GM23248 (cell line): Measurements from ENCODE around the gene VWA8. TPM values are rescaled to one million over a fixed set of nuclear protein-coding genes. Genes with fewer than 3 reads are reported as not detected.
"Not testable (repeated sequence)": the region's sequence is repeated elsewhere in the genome, so short reads cannot be mapped to it uniquely, and the experiment has no call there.

Experiments
- DNase-seq: peaks from one replicate; pipeline ENCODE4 v3.0.0-alpha.2; 2015
- H2AFZ ChIP-seq: fragments of 200-600 bp; sonication (generic); 2 replicates; pipeline ENCODE4 v1.6.1; 2016; ENCODE audit warnings: antibody characterized with exemption
- H3F3A ChIP-seq: fragments of 200-600 bp; sonication (generic); 2 replicates; pipeline ENCODE4 v1.6.1; 2016; ENCODE audit warnings: mild to moderate bottlenecking, antibody characterized with exemption, mixed run types; ENCODE audit not compliant: insufficient read depth
- H3K27ac ChIP-seq: fragments of 200-600 bp; sonication (generic); 2 replicates; pipeline ENCODE4 v1.5.1; 2016; ENCODE audit warnings: mild to moderate bottlenecking
- H3K27me3 ChIP-seq: fragments of 200-600 bp; sonication (generic); replicated peaks from 2 replicates; pipeline ENCODE4 v1.6.1; 2016; ENCODE audit warnings: mild to moderate bottlenecking; ENCODE audit not compliant: insufficient read depth
- H3K36me3 ChIP-seq: fragments of 200-600 bp; sonication (generic); 2 replicates; pipeline ENCODE4 v1.6.1; 2016; ENCODE audit warnings: low read depth, mild to moderate bottlenecking
- H3K4me1 ChIP-seq: fragments of 200-600 bp; sonication (generic); 2 replicates; pipeline ENCODE4 v1.6.1; 2016; ENCODE audit warnings: mild to moderate bottlenecking; ENCODE audit not compliant: insufficient read depth
- H3K4me2 ChIP-seq: fragments of 200-600 bp; sonication (generic); one replicate; pipeline ENCODE4 v1.6.1; 2016; ENCODE audit warnings: mild to moderate bottlenecking; ENCODE audit not compliant: unreplicated experiment
- H3K4me3 ChIP-seq: fragments of 200-600 bp; sonication (generic); 2 replicates; pipeline ENCODE4 v1.5.1; 2016; ENCODE audit warnings: mild to moderate bottlenecking
- H3K79me2 ChIP-seq: fragments of 200-600 bp; sonication (generic); 2 replicates; pipeline ENCODE4 v1.6.1; 2016; ENCODE audit warnings: mild to moderate bottlenecking; ENCODE audit not compliant: insufficient read depth
- H3K9ac ChIP-seq: fragments of 200-600 bp; sonication (generic); 2 replicates; pipeline ENCODE4 v1.6.1; 2016; ENCODE audit warnings: mild to moderate bottlenecking
- H3K9me2 ChIP-seq: fragments of 200-600 bp; sonication (generic); 2 replicates; pipeline ENCODE4 v1.6.1; 2016; ENCODE audit warnings: mixed run types, mild to moderate bottlenecking, moderate library complexity; ENCODE audit not compliant: insufficient read depth
- H3K9me3 ChIP-seq: fragments of 200-600 bp; sonication (generic); one replicate; pipeline ENCODE4 v1.6.1; 2017; ENCODE audit warnings: low read depth
- H4K20me1 ChIP-seq: fragments of 200-600 bp; sonication (generic); 2 replicates; pipeline ENCODE4 v1.6.0; 2016; ENCODE audit not compliant: insufficient read depth
- EZH2 ChIP-seq: fragments of 200-600 bp; sonication (generic); IDR thresholded peaks from 2 replicates; pipeline ENCODE4 v1.6.1; 2018; ENCODE audit warnings: antibody characterized with exemption, mild to moderate bottlenecking; ENCODE audit not compliant: insufficient read depth, poor library complexity, severe bottlenecking
- EZH2phosphoT487 ChIP-seq: fragments of 200-600 bp; sonication (generic); IDR thresholded peaks from 2 replicates; pipeline ENCODE4 v1.6.1; 2018; ENCODE audit warnings: antibody characterized with exemption, moderate library complexity, mild to moderate bottlenecking, low read depth; ENCODE audit not compliant: insufficient read depth
- WGBS, 2 experiments: methylation state at CpG; one replicate each; pipeline ENCODE4 v1.1.6; 2015 to 2017; ENCODE audit warnings: low lambda C conversion rate in 2 of 2, low coverage in 1 of 2; ENCODE audit errors: missing lambda C conversion rate in 2 of 2; 5-methylcytosine and 5-hydroxymethylcytosine counted together
- in situ Hi-C: fragments of 300-500 bp; cut with MboI; formaldehyde crosslinking; loops from 2 replicates; pipeline ENCODE4 v1.15.0; 2020
- polyA plus RNA-seq: library from polyadenylated mRNA; unstranded; fragments of >200 nt; fragmentation: Nextera tagmentation; extraction: Ambion mirVana; gene quantifications from 2 replicates; pipeline ENCODE4 v1.2.1, GENCODE V29; 2016
- total RNA-seq: library from RNA; depleted of rRNA; stranded (reverse); fragments of >200 nt; shearing (Covaris generic); gene quantifications from 2 replicates; pipeline ENCODE4 v1.2.3, GENCODE V29; 2014

VWA8 gene
- total and polyA plus RNA-seq, 2 experiments from 2014 or later = 3.9 to 10.1 TPM

DNA sequence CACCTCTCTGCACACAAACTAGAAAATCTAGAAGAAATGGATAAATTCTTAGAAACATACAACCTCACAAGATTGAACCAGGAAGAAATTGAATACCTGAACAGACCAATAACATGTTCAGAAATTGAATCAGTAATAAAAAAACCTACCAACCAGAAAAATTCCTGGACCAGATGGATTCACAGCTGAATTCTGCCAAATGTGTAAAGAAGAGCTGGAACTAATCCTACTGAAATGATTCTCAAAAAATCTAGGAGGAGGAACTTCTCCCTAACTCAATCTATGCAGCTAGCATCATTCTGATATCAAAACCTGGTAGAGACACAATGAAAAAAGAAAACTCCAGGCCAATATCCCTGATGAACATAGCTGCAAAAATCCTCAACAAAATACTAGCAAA is 336.9 kb downstream of the VWA8 start:
- Histone ChIP-seq H3F3A (peaks cover 25% of the 10 kb centered on the region), H3K36me3 (no peaks in the 10 kb centered on the region), H3K4me1 (peaks cover 22% of the 10 kb centered on the region), H3K9ac (no peak overlapping the region), H2AFZ (no peak overlapping the region), H3K79me2 (no peaks in the 10 kb centered on the region), H4K20me1 (no peaks in the 10 kb centered on the region), H3K9me3 (no peaks in the 10 kb centered on the region), H3K27me3 (no peaks in the 10 kb centered on the region), H3K27ac (no peak overlapping the region), H3K9me2 (no peaks in the 10 kb centered on the region), H3K4me3 (no peak overlapping the region), H3K4me2 (no peak overlapping the region)
- TF ChIP-seq EZH2 (no peak), EZH2phosphoT487 (no peak)
- in situ Hi-C loops = no loop called here
- DNase-seq = no peak

- in situ Hi-C loops = no loop called here
- H3K79me2 ChIP-seq = no peaks in the 10 kb centered on the region
- H2AFZ ChIP-seq = peak overlapping the region; percentile 9
- H3F3A ChIP-seq = peaks cover 25% of the 10 kb centered on the region
- H3K9me2 ChIP-seq = no peaks in the 10 kb centered on the region
- peak overlapping the region; percentile 17; the same call in 1 of the 2 replicates for H3K4me3 ChIP-seq
- TF ChIP-seq EZH2phosphoT487 (no peak), EZH2 (no peak)
- DNase-seq = peak; percentile 86
- H3K9ac ChIP-seq = peak overlapping the region; percentile 50
- no peaks in the 10 kb centered on the region for H3K9me3 ChIP-seq
- H4K20me1 ChIP-seq = no peaks in the 10 kb centered on the region
- H3K4me2 ChIP-seq = peak overlapping the region; percentile 39
- no peaks in the 10 kb centered on the region for H3K36me3 ChIP-seq
- 16 to 21% methylated on average over 6 of the region's 6 CpGs for WGBS, 2 experiments
- H3K4me1 ChIP-seq = peaks cover 22% of the 10 kb centered on the region
- peak overlapping the region; percentile 77 for H3K27ac ChIP-seq
- no peaks in the 10 kb centered on the region for H3K27me3 ChIP-seq
Observed at GRCh38 chr13:41622432-41623429, 338.2 kb downstream of the VWA8 start.

- in situ Hi-C loops = no loop called here
- peak overlapping the region; percentile 77 for H3K27ac ChIP-seq
- H3K9me2 ChIP-seq = no peaks in the 10 kb centered on the region
- H3K9me3 ChIP-seq = no peaks in the 10 kb centered on the region
- H3K4me1 ChIP-seq = peaks cover 22% of the 10 kb centered on the region
- H3K79me2 ChIP-seq = no peaks in the 10 kb centered on the region
- WGBS, 2 experiments = 36 to 37% methylated on average over 5 of the region's 5 CpGs
- TF ChIP-seq EZH2phosphoT487 (no peak), EZH2 (no peak)
- H3K36me3 ChIP-seq = no peaks in the 10 kb centered on the region
- H4K20me1 ChIP-seq = no peaks in the 10 kb centered on the region
- H2AFZ ChIP-seq = peak overlapping the region; percentile 9; the same call in 1 of the 2 replicates
- H3K27me3 ChIP-seq = no peaks in the 10 kb centered on the region
- peaks cover 25% of the 10 kb centered on the region for H3F3A ChIP-seq
- H3K9ac ChIP-seq = peak overlapping the region; percentile 50
- H3K4me3 ChIP-seq = peak overlapping the region; percentile 17; the same call in 1 of the 2 replicates
- DNase-seq = peak; percentile 39
- H3K4me2 ChIP-seq = peak overlapping the region; percentile 39
Observed at GRCh38 chr13:41621716-41622431, 339.0 kb downstream of the VWA8 start.

- H3K27ac ChIP-seq, H4K20me1 ChIP-seq, H3K4me3 ChIP-seq, in situ Hi-C loops, H3K4me2 ChIP-seq, H3K9ac ChIP-seq, H3K79me2 ChIP-seq, H2AFZ ChIP-seq, DNase-seq, H3K9me3 ChIP-seq, H3K9me2 ChIP-seq, H3K36me3 ChIP-seq, H3K27me3 ChIP-seq: not testable (repeated sequence)
- Histone ChIP-seq H3F3A (peaks cover 47% of the 10 kb centered on the region), H3K4me1 (peaks cover 51% of the 10 kb centered on the region)
- WGBS, 2 experiments = 96 to 97% methylated on average over 5 of the region's 5 CpGs
Observed at GRCh38 chr13:41617633-41618032, 343.3 kb downstream of the VWA8 start.
